K562 (cell line): ENCODE measurements around the gene INCA1. TPM values are rescaled to one million over a fixed set of nuclear protein-coding genes. Genes with fewer than 3 reads are reported as not detected.

ENCODE experiments used
- CTBP1 ChIP-seq: fragments of 450-650 bp; IDR thresholded peaks from 2 replicates; pipeline ENCODE4 v1.6.1; 2016; ENCODE audit warnings: borderline replicate concordance
- HDAC3 ChIP-seq: fragments of 450-650 bp; IDR thresholded peaks from 2 replicates; pipeline ENCODE4 v1.6.1; 2018; ENCODE audit warnings: borderline replicate concordance, mild to moderate bottlenecking, moderate library complexity; ENCODE audit not compliant: partially characterized antibody
- HMG20A ChIP-seq: fragments of 450-650 bp; formaldehyde crosslinking; conservative IDR thresholded peaks from 2 replicates; pipeline ENCODE4 v1.4.0; 2020; ENCODE audit warnings: mild to moderate bottlenecking, mixed read lengths
- ID3 ChIP-seq, 2 experiments: fragments of 250-450 bp in 1 of 2; fragments of 450-650 bp in 1 of 2; sonication (Bioruptor Pico) in 1 of 2; IDR thresholded peaks; 2 replicates each; pipeline versions ENCODE4 v1.6.1 to v1.8.0; 2016 to 2021; ENCODE audit warnings: mild to moderate bottlenecking in 2 of 2, moderate library complexity in 2 of 2, missing compliant biosample characterization in 1 of 2, missing genetic modification characterization in 1 of 2
- NCOA1 ChIP-seq: fragments of 450-650 bp; IDR thresholded peaks from 2 replicates; pipeline ENCODE4 v1.6.1; 2016; ENCODE audit warnings: low read depth
- SIX5 ChIP-seq, 2 experiments: IDR thresholded peaks; 2 replicates each; pipeline ENCODE4 v1.6.1; 2011; ENCODE audit warnings: low read length in 2 of 2, borderline replicate concordance in 1 of 2, low read depth in 1 of 2, mild to moderate bottlenecking in 1 of 2, moderate library complexity in 1 of 2; ENCODE audit not compliant: insufficient read depth in 1 of 2
- SREBF2 ChIP-seq: sonication (generic); formaldehyde crosslinking; IDR thresholded peaks from 2 replicates; pipeline ENCODE4 v1.4.0; 2020; ENCODE audit warnings: mild to moderate bottlenecking, missing genetic modification reagents
- TBL1XR1 ChIP-seq, 2 experiments: IDR thresholded peaks; 2 replicates each; pipeline ENCODE4 v1.6.1; 2012; ENCODE audit warnings: improper control_type of control experiment in 2 of 2, low read length in 2 of 2, mild to moderate bottlenecking in 1 of 2
- YY1 ChIP-seq, 3 experiments: IDR thresholded peaks; 2 replicates each; pipeline ENCODE4 v1.6.1; 2011; ENCODE audit warnings: low read length in 2 of 3, mild to moderate bottlenecking in 2 of 3, moderate library complexity in 2 of 3, borderline replicate concordance in 1 of 3, control low read depth in 1 of 3, low read depth in 1 of 3; ENCODE audit not compliant: insufficient read depth in 3 of 3, insufficient replicate concordance in 2 of 3, control insufficient read depth in 1 of 3, insufficient read length in 1 of 3; ENCODE audit errors: extremely low read depth in 1 of 3
- ZBTB7A ChIP-seq: IDR thresholded peaks from 2 replicates; pipeline ENCODE4 v1.6.1; 2011; ENCODE audit warnings: low read depth, mild to moderate bottlenecking, low read length, moderate library complexity, borderline replicate concordance; ENCODE audit not compliant: control insufficient read depth
- ZEB2 ChIP-seq: fragments of 450-650 bp; IDR thresholded peaks from 2 replicates; pipeline ENCODE4 v1.6.1; 2016
- ZNF830 ChIP-seq: fragments of 250-450 bp; sonication (Bioruptor Pico); IDR thresholded peaks from 2 replicates; pipeline ENCODE4 v1.5.0; 2021; ENCODE audit warnings: mild to moderate bottlenecking
- polyA plus RNA-seq, 8 experiments: library from polyadenylated mRNA; depleted of rRNA in 4 of 8; stranded (reverse) in 5 of 8; unstranded in 3 of 8; fragments of >200 nt; fragmentation: Nextera tagmentation in 2 of 8; fragmentation: Illumina TruSeq in 1 of 8; extraction: Ambion mirVana in 2 of 8; extraction: Trizol in 1 of 8; gene quantifications; 2 replicates each; pipeline versions ENCODE4 v1.2.1 to v1.2.3, GENCODE V29; 2011 to 2014; ENCODE audit warnings: inconsistent platforms in 1 of 8, missing spikeins in 1 of 8
- total RNA-seq, 7 experiments: library from RNA; depleted of rRNA in 6 of 7; stranded (reverse); fragments of >200 nt in 6 of 7; fragmentation: Illumina TruSeq in 2 of 7; extraction: Trizol in 2 of 7; gene quantifications; 2 replicates each; pipeline versions ENCODE4 v1.2.1 to v1.2.3, GENCODE V29; 2011 to 2021; ENCODE audit warnings: low replicate concordance in 1 of 7
- TF ChIP-seq, protein P1 (sequence below): fragments of 250-450 bp; sonication (Bioruptor Pico); IDR thresholded peaks from 2 replicates; pipeline ENCODE4 v1.4.0; 2020

The INCA1 gene
- total and polyA plus RNA-seq, 9 of the 15 experiments (the other 6 are each of a cell fraction or from before 2014, with no cell fraction given) = 0.08 to 0.50 (median 0.13) TPM; not detected in 4

GRCh38 chr17:4951486-4951885 is 45.8 kb downstream of the INCA1 start (continued):
- TF ChIP-seq, protein P1, sequence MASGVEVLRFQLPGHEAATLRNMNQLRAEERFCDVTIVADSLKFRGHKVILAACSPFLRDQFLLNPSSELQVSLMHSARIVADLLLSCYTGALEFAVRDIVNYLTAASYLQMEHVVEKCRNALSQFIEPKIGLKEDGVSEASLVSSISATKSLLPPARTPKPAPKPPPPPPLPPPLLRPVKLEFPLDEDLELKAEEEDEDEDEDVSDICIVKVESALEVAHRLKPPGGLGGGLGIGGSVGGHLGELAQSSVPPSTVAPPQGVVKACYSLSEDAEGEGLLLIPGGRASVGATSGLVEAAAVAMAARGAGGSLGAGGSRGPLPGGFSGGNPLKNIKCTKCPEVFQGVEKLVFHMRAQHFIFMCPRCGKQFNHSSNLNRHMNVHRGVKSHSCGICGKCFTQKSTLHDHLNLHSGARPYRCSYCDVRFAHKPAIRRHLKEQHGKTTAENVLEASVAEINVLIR (CRISPR knock-in tag) = no peak
- TF ChIP-seq TBL1XR1 (IDR thresholded peaks at IDR 0.05; ENCODE audit: low read length in 2 of 2) (no peak), HMG20A (CRISPR knock-in tag) (no peak), SREBF2 (CRISPR knock-in tag) (no peak), ZNF830 (CRISPR knock-in tag) (no peak), NCOA1 (no peak), ID3 (CRISPR knock-in tag; IDR thresholded peaks at IDR 0.05) (no peak), ID3 (tag; IDR thresholded peaks at IDR 0.05) (peak; percentile 95), YY1 (IDR thresholded peaks at IDR 0.05; ENCODE audit: borderline replicate concordance in 1 of 3, control insufficient read depth in 1 of 3, extremely low read depth in 1 of 3, insufficient read depth in 3 of 3, insufficient read length in 1 of 3, insufficient replicate concordance in 2 of 3, low read depth in 1 of 3, low read length in 2 of 3) (no peak), ZBTB7A (0 out of 2 replicates have a peak, but pooled peaks have one; percentile 38), ZEB2 (no peak), SIX5 (IDR thresholded peaks at IDR 0.05; ENCODE audit: borderline replicate concordance in 1 of 2, insufficient read depth in 1 of 2, low read depth in 1 of 2, low read length in 2 of 2) (no peak), HDAC3 (no peak), CTBP1 (no peak)
